D721Med (cell line): ENCODE measurements around the gene XYLT1.

Source experiments
- DNase-seq: peaks from one replicate; pipeline ENCODE4 v3.0.0; 2011; ENCODE audit warnings: low spot score; ENCODE audit not compliant: insufficient read length
- FAIRE-seq: peaks from 2 replicates; lab custom pipeline; 2011; peaks lifted over from hg19 to GRCh38; lab: Jason Lieb, UNC
- TF ChIP-seq, protein P1 (sequence below): IDR thresholded peaks from 2 replicates; pipeline ENCODE4 v1.5.1; 2012; ENCODE audit warnings: mild to moderate bottlenecking, control low read depth; ENCODE audit not compliant: insufficient read depth; ENCODE audit errors: missing control alignments

The XYLT1 gene

GRCh38 chr16:17166095-17166494 lies 304.7 kb downstream of the XYLT1 start:
- DNase-seq (no peak), FAIRE-seq (no peak)
- TF ChIP-seq, protein P1, sequence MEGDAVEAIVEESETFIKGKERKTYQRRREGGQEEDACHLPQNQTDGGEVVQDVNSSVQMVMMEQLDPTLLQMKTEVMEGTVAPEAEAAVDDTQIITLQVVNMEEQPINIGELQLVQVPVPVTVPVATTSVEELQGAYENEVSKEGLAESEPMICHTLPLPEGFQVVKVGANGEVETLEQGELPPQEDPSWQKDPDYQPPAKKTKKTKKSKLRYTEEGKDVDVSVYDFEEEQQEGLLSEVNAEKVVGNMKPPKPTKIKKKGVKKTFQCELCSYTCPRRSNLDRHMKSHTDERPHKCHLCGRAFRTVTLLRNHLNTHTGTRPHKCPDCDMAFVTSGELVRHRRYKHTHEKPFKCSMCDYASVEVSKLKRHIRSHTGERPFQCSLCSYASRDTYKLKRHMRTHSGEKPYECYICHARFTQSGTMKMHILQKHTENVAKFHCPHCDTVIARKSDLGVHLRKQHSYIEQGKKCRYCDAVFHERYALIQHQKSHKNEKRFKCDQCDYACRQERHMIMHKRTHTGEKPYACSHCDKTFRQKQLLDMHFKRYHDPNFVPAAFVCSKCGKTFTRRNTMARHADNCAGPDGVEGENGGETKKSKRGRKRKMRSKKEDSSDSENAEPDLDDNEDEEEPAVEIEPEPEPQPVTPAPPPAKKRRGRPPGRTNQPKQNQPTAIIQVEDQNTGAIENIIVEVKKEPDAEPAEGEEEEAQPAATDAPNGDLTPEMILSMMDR: no peak

DNA sequence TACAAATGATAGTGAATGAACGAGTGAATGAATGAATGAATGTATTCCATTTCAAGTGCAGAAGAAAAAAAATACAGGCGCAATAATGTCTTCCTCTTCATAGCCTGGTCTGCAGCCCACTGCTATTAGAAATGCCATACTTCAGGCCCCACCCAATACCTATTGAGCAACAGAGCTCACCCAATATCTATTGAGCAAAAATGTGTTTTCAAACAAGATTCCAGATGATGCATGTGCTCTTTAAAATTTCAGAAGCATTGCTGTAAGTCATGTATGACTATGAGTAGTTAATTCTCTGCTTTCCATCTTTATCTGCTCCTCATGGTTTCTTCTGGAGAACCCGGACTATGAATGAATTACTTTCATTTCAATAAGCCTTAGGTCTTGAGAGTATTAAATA lies 308.2 kb downstream of the XYLT1 start:
- DNase-seq (no peak), FAIRE-seq (no peak)
- TF ChIP-seq, protein P1: no peak

- TF ChIP-seq, protein P1: no peak
- FAIRE-seq: no peak
- no peak for DNase-seq
These were observed 309.8 kb downstream of the XYLT1 start for GRCh38 chr16:17160920-17161431.

DNA sequence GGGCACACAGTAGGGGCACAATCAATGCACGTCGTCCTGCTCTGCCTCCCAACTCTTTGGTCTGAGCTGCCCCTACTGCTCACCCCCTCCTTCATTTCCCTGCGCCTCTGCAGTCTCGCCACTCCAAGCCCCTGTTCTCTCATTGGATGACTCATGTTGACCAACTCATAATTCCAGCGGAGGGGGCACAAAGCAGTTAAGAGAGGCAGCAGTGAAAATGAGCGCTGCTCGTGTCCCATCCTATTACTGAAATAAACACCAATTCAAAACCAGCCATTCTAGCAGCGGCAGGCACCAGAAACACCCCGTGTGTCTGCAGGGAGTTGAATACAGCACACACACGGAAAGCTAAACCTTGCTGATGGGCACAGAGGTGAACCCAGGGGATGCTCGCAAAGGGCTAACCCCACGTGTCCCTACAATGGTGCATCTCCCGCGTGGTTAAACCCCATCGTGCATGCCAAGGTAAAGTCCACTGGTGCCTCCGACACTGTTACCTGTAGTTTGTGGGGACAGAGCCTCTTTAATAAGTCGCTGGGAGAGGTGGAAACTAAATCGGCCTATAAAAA lies 310.4 kb downstream of the XYLT1 start:
- TF ChIP-seq, protein P1: no peak
- FAIRE-seq: no peak
- DNase-seq: no peak

DNA sequence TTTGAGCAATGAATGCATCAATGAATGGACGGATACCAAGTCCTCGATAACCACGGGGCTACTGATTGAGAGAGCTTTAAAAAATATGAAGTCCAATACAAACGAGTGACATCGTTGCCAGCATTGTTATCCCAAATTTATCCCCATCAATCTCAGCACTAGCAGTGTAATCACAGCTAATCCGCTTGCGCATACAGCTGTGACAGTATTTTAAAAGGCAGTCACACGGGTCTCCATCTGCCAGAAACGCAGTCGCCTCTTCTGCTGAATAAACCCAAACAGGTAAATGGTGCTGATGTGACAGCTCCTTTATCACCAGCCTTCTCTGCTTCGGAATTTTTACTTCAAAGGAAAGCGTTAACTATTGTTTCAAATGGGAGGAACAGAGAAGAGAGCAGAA lies 311.1 kb downstream of the XYLT1 start:
- FAIRE-seq: peak; percentile 16
- peak; percentile 52 for DNase-seq
- TF ChIP-seq, protein P1: no peak

DNA sequence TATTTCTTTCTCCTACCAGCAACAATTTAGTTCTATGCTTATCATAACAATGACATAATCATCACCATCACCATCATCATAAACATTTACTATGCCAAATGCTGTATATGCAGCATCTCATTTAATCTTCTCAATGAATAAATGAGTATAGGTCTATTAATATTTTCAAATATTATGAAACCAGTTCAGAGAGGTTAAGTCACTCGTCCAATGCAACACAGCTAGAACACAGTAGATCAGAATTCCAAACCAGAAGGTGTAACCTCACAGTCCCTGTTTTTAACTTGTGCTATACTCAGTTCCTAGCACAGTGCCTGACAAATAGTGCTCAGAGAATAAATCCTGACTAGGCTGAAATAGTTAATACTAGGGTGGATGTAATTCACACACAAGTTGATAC lies 314.8 kb downstream of the XYLT1 start:
- DNase-seq (no peak), FAIRE-seq (no peak)
- TF ChIP-seq, protein P1: no peak

DNA sequence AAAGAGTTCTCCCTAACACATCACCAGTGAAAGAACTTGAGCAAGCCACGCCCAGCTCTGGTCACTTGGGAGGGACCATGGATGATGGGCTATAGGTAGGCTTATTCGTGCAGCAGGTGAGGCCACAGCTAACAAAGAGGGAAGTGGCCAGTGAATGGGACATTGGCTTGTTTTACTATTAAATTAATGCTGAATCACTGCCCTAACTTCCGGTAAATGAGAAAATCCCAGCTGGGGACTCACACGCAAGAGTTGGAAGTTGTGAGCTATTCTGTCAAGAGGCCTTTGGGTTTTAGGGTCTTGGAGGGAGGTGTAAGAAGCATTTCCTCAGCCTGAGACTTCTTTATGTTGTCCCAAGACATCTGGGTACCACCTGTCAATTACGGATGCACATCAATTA lies 315.3 kb downstream of the XYLT1 start:
- TF ChIP-seq, protein P1: no peak
- DNase-seq (no peak), FAIRE-seq (no peak)
